HG03139 (cell line): ENCODE measurements around the gene PGGHG.

Experiments used
- ATAC-seq: cut with Tn5 transposase; IDR thresholded peaks from one replicate; pipeline ENCODE4 v1.9.1; 2021; ENCODE audit not compliant: unreplicated experiment

Gene PGGHG

DNA sequence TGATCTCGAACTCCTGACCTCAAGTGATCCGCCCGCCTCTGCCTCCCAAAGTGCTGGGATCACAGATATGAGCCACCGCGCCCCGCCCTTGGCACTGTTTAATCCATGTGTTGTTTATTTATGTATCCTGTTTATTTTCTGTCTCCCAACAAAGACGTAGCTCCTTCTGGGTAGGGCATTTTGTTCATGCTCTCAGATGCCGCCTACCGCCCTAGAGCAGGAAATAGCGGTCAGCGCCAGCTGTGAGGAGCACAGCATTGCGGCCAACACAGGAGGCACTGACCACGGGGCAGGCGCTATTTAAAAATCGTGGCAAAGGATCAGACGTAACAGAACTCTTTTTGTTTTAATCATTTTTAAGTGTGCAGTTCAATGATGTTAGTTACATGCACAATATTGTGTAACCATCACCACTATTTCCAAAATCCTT, 20.2 kb upstream of the PGGHG start:
- peak; percentile 44 for ATAC-seq

DNA sequence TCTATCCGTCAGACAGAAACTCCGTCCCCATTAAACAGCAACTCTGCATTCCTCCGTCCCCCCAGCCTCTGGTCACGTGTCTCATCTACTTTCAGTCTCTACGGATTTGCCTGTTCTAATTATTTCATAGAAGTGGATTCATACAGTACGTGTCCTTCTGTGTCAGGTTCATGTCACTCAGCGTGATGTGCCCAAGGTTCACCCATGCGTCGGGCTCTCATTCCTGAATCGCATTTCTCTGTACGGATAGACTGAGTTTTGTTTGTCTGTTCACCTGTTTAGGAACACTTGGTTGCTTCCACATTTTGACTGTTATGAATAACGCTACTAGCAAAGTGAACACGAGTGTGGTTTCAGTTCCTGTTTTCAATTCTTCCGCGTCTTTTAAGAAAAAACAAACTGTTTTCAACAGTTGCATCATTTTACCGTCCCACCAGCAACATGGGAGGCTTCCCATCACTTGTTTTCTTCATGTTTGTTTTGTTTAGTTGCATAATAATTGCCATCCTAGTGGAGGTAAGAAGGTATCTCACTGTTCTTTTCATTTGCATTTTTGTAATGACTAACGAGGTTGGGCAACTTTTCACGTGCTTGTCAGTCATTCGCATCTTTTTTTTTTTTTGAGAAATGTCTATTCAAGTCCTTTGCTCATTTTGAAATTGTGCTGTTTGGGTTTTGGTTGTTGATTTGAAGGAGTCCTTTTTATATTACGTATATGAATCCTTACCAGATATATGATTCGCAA, 19.6 kb upstream of the PGGHG start:
- ATAC-seq = peak; percentile 58

DNA sequence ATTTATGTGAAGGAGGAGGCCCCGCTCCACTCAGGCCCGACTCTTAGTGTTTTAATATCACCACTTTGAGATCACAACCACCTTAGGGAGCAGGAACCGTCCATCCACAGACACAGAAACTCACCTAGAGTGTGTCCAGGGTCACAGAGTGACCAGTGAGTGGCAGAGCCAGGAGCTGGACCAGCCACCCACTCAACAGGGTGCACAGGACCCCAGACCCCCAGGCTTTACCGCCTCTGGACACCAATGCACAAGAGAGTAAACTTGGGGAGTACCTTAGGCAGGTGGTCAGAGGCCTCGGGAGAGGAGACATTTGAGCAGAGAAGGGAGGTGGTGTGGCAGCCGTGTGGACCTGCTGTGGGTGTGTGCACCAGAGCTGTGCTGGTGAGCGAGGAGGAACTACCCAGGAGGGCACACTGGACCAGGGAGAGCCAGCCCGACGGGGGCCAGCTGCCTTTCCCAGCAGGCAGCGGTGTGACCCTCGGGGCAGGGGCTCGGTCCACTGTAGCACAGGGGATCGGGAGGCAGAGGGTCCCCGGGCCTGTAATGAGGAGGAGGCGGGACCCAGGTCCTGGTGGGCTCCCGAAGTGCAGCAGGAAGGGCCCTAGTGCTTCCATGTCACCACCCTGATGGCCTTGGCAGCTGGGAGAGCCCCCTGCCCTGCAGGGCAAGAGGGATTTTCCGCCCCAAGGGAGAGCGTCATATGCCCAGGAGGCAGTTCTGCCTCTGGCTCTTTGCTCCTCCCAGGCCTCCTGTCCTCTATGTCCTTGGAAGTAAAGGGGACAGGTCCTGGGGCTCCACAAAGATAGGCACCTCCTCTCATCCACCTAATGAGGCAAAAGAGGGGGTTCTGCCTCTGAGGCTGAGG, 18.2 kb upstream of the PGGHG start:
- ATAC-seq = no peak

DNA sequence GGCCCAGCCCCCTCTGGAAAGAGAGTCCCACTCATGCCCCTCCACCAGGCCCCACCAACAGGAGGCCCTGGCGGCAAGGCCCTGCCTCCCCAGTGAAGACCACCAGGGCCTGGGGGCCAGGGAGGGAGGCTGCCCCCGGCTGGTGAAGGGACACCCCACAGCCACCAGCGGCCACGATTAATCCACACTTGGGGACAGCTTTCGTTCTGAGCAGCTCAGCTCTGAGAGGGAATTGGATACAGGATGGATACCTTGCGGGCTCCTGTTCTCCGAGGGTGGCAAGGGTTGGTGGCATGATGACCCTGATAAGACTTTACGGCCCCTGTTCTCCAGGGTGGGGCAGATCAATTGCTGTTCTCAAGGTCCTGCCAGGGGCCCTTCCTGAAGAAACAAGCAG, 17.6 kb upstream of the PGGHG start:
- no peak for ATAC-seq

DNA sequence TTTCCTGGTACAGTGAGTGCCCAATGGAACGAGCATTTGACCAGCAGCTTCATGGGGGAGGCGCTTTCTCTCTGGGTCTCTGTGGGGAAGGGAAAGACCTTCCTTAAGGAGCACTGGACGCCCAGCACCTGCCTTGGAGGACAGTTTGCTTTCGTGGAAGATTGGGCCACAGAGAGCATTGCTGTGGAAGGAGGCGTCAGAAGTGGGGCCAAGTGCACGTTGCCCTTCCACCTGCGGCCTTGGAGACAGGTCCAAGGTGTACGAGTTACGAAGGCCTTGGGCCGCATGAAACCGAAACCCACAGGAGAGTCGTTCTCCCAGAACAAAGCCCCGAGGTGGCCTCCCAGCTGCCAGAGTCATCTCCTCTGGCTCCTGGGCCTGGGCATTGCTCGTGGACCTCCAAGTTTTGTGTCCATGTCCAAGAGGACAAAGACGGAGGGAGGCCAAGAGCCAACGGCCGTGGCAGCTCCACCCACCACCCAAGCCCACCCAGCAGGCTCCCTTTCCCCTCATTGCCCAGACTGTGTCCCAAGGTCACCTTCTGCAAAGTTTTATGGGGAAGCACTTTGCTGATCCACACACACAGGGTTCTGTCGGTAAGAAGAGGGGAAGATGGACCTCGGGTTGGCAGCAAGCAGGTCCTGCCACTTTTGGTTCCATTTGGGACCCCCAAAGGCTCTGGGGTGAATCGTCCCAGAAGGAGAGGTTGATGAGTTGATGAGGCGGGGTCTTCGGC, 16.6 kb upstream of the PGGHG start:
- ATAC-seq = no peak

DNA sequence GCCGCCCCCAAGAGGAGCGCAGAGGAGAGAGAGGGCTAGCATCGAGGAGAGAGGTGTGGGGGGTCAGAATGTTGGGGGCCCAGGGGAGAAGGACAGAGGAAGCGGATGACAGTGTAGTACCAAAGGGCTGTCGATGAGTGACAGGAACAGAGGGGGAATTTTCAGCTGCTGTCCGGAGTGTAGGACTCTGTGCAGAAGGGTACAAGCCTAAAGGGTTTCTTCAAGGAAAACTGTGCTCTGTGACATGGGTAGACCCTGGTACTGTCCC, 16.1 kb upstream of the PGGHG start:
- ATAC-seq = no peak

DNA sequence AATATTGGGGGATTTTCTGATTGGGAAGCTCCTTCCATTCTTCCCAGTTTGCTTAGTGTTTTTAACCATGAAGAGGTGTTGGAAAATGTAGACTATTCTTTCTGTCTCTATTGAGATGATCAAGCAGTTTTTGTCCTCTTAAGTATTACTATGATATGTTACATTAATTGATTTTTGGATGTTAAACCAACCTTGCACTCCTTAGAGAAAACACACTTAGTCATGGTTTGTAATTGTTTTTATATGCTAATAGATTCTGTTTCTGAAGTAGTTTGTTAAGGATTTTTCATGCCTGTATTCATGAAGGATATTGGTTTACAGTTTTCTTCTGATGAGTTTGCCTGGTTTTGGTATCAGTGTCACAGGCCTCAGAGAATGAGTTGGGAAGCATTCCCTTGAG, 12.7 kb upstream of the PGGHG start:
- ATAC-seq = no peak

DNA sequence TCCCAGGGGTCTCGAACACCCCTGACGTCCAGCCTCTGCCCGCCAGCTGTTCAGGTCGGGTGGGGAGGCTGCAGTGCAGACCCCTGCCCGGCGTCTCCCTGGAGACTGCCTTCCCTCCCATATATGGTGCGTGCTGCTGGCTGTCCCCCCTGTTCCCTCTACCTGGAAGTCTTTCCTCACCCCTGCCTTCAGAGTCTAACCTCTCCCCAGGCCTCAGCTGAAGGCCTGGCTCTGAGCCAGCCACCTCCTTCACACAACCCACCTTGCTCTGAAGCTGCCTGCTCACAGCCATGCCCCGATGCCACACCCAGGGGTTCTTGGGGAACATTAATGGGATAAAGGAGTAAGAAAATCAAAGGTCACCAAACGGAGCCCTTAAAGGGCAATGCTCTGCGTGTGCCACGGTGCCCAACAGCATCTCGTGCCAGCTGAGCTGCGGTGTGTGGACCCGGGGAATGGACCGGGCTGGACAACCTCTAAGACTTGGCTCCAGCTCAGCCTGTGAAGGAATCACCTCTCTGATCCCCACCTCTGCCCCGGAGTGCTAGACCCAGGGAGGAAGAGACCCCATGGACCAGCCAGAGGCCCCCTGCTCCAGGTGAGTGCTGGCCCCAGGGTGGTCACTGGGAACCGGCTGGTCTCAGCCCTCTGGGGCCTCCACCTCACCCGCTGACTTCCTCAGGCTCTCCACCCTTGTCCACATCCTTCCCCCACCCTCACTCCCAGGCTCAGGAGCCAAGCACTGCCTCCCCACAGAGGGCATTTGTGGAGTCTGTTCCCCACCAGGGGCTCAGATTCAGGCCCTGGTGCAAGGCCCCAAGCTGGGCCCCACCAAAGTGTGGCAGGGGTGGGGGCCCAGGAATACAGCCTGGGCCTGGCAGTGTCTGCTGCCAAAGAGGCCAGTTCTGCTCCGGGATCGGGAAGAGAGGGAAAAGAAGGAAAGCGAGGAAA, 10.7 kb upstream of the PGGHG start, which contains the start of gene NLRP6:
NLRP6 (plus strand) TSS at position 407 of the 951 bp plus-strand sequence; CDS start at position 570, 163 bp downstream.
- no peak for ATAC-seq

DNA sequence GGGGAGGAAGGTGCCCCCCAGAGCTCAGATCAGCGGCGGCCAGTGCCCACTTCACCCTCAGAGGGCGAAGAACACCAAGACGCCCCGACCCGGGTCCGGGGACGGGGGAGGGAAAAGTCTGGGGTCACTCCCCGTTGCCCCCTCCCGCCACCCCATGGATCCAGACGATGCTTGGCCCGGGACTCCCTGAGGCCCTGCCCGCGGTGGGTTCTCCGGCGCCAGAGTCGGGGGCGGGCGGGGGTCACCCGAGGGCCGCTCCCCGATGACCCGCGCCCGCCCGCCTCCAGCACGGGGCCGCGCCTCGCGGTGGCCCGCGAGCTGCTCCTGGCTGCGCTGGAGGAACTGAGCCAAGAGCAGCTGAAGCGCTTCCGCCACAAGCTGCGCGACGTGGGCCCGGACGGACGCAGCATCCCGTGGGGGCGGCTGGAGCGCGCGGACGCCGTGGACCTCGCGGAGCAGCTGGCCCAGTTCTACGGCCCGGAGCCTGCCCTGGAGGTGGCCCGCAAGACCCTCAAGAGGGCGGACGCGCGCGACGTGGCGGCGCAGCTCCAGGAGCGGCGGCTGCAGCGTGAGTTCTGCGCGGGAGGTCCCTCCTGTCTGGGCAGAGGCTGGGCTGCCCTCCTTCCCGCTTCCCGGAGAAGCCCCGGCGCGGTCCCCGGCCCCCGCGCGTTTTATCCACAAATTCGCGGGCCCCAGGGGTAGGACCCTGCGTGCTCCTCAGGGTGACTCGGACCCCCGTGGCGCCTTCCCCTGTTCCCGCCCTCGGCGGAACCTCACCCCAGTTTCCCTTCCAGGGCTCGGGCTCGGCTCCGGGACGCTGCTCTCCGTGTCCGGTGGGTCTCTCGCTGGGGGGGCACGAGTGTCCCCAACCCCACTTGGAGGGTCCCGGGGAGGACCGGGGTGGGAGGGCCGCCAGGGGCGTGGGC, 9.6 kb upstream of the PGGHG start:
- no peak for ATAC-seq

DNA sequence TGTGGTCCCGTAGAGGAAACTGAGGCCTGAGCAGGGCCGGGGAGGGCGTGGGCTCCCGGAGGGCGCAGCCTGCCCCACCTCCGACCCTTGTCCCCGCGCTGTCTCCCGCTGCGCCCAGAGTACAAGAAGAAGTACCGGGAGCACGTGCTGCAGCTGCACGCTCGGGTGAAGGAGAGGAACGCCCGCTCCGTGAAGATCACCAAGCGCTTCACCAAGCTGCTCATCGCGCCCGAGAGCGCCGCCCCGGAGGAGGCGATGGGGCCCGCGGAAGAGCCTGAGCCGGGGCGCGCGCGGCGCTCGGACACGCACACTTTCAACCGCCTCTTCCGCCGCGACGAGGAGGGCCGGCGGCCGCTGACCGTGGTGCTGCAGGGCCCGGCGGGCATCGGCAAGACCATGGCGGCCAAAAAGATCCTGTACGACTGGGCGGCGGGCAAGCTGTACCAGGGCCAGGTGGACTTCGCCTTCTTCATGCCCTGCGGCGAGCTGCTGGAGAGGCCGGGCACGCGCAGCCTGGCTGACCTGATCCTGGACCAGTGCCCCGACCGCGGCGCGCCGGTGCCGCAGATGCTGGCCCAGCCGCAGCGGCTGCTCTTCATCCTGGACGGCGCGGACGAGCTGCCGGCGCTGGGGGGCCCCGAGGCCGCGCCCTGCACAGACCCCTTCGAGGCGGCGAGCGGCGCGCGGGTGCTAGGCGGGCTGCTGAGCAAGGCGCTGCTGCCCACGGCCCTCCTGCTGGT, 8.8 kb upstream of the PGGHG start:
- no peak for ATAC-seq

DNA sequence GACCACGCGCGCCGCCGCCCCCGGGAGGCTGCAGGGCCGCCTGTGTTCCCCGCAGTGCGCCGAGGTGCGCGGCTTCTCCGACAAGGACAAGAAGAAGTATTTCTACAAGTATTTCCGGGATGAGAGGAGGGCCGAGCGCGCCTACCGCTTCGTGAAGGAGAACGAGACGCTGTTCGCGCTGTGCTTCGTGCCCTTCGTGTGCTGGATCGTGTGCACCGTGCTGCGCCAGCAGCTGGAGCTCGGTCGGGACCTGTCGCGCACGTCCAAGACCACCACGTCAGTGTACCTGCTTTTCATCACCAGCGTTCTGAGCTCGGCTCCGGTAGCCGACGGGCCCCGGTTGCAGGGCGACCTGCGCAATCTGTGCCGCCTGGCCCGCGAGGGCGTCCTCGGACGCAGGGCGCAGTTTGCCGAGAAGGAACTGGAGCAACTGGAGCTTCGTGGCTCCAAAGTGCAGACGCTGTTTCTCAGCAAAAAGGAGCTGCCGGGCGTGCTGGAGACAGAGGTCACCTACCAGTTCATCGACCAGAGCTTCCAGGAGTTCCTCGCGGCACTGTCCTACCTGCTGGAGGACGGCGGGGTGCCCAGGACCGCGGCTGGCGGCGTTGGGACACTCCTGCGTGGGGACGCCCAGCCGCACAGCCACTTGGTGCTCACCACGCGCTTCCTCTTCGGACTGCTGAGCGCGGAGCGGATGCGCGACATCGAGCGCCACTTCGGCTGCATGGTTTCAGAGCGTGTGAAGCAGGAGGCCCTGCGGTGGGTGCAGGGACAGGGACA, 8.0 kb upstream of the PGGHG start:
- no peak for ATAC-seq

DNA sequence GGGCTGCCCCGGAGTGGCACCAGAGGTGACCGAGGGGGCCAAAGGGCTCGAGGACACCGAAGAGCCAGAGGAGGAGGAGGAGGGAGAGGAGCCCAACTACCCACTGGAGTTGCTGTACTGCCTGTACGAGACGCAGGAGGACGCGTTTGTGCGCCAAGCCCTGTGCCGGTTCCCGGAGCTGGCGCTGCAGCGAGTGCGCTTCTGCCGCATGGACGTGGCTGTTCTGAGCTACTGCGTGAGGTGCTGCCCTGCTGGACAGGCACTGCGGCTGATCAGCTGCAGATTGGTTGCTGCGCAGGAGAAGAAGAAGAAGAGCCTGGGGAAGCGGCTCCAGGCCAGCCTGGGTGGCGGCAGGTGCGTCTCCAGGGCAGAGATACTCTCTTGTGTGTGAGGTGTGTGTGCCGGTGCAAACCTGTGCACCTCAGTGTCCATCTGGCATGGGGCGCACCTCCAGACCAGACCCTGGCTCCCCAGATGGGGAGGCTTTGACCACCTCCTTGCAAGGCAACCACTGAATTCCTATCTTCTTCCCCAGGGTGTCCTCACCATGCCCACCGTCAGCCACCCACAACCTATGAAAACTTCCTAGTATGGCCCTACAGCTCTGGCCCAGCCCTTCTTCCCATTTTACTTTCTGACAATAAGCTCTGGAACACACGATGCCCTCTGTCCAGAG, 7.3 kb upstream of the PGGHG start:
- no peak for ATAC-seq

DNA sequence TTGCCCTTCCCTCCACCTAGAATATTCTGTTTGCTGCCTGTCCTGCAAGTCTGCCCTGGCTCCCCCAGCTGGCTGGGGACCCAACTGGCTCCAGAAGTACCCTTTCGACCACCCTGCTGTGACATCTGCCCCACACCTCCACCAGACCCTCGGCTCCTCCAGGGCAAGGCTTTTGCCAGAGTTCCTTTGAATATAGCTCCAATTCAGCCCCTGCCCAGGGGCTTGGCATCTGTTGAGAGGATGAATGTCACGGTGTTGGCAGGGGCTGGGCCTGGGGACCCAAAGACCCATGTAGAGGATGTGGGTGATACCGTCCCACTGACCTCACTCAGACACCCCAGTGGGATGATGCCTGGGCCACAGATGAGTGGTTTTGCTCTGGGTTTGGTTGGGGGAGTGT, 6.8 kb upstream of the PGGHG start:
- ATAC-seq = no peak

DNA sequence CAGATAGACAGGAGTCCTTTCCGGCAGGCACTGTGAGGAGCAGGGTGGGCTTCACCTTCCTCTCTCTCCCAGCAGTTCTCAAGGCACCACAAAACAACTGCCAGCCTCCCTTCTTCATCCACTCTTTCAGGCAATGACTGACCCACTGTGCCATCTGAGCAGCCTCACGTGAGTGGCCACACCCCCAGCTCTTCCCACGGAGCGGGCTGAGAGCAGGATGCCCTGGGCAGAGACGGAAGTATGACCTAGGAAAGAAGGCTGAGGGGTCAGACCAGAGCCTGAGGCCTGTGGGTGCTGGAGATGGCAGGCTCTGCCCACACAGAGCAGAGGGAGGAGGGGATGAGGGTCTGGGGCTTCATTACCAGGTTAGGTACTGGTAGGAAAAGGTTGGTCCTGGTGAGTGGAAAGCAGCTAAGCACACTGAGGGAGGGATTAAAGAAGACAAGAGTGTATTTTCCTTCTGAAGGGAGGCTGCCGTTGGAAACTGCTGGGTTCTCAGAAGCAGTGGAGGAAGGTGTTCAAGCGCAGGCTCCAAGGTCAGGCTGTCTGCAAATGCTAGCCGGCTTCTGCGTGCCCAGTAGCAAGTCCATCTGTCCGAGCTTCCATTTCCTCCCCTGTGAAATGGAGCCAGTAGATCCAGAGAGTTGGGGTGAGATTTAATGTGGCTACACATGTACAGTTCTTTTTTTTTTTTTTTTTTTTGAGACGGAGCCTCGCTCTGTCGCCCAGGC, 6.1 kb upstream of the PGGHG start:
- ATAC-seq = no peak

DNA sequence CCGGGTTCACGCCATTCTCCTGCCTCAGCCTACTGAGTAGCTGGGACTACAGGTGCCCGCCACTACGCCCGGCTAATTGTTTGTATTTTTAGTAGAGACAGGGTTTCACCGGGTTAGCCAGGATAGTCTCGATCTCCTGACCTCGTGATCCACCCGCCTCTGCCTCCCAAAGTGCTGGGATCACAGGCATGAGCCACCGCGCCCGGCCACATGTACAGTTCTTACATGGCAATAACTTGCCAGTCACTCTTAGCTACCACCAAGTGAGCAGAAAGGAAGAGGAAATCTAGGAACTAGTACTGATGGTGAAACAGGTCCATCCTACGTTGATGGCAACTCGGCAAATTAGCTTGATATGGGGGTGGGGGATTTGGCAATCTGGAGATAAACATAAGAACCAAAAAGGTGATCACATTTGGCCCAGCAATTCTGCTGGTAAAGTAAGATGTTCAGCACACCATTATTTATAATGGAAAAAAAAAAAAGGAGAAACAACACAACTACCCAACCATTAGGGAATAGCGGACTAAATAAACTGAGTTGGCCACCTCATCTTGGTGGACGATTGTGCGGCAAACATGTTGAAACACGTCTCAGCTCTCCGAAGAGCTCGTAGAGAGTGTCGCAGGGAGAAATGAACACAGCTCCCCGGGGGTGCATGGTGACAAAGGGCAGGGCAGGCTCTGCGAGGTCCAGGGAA, 5.4 kb upstream of the PGGHG start:
- ATAC-seq = no peak
